NCI-H510A treated with DMSO at 0.1 percent for 48 hours (cell line): Measurements from ENCODE around the gene POLE.
"Not testable (repeated sequence)": the region's sequence is repeated elsewhere in the genome, so short reads cannot be mapped to it uniquely, and the experiment has no call there.

Source experiments
- DNase-seq: peaks from one replicate; lab custom pipeline; 2025; lab: John Stamatoyannopoulos, UW

POLE gene

DNA sequence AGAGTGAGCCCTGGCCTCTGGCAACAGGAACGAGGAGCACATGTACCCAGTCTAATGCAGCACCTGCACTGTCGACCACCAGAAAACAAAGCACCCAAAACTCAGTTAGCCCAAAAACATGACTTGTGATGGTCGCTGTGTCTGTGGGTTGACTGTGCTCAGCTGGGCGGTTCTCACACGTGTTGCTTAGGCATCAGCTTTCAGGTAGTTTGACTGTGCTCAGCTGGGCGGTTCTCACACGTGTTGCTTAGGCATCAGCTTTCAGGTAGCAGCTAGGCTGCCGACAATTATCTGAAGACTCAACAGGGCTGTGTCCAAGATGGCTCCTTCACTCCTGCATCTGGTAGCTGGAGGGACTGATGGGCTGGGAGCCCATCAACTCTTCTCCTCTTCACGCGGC lies 75.5 kb downstream of the POLE start:
- DNase-seq: no peak

DNA sequence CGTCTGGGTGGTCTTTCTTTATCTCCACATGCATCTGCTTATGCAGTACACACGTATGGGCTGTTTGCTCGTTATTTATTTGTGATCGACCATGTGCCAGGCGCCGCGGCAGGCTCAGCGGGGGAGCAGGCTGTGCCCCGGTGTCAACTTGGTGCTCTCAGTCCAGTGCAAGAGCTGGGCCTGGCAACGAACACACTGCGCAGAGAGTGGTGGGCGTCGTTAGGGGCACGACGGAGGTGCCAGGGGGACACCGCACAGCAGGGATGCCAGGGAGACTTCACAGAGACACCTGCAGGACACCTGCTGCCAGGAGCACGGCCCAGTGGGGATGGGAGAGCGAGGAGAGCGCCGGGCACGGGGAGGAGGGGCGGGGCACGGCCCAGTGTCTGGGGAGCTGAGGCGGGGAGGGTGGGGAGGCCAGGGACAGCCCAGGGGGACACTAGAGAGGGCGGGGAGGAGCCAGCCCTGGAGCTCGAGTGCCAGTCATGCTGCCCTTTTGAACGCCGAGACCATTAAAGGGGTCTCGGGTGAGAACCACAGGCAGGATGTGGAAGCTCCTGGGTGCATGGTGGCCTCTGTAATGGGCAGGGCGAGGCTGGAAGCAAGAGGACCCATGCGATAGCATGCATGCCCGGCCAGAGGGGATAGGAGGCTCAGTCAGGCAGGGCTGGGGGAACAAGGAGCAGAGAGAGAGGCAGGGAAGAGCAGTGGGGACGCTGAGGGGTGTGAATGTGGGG lies 76.1 kb downstream of the POLE start:
- peak; percentile 23 for DNase-seq

DNA sequence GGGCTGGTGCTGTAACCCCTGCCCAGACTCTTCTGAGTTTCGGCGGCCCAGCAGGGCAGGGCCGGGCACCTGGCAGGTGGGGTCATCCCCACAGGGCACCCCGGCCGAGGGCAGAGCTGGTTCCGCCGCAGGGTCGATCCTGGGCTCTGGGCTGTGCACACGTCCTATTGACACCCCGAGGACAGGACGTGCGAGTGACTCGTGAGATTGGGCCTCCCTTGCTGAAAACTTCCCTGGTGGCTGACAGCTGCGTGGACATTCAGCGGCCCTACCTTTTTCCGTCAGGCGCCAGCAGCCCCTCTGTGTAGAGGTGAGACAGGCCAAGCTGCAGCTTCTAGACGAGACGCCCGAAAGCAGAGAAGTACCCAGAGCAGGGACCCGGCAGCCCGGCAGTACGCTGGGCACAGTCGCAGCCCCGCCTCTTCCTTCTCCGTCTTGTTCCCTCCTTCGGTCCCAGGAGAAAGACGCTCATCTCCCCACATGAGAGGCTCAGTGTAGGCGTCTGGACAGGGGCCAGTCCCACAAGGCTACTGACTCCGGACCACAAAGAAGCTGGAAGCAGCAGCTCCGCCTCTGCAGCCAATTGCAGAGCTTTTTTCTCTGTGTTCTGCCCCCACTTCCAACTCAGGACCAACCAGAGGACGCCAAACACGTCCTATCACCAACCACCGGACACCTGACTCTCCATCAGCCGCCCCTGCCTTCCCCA lies 76.9 kb downstream of the POLE start, which contains the start of gene LRCOL1:
Gene LRCOL1, minus strand, starts transcription at position 532 of the 709 bp plus-strand sequence. CDS start 4,331 bp downstream, outside the sequence.
- DNase-seq: peak; percentile 66

DNA sequence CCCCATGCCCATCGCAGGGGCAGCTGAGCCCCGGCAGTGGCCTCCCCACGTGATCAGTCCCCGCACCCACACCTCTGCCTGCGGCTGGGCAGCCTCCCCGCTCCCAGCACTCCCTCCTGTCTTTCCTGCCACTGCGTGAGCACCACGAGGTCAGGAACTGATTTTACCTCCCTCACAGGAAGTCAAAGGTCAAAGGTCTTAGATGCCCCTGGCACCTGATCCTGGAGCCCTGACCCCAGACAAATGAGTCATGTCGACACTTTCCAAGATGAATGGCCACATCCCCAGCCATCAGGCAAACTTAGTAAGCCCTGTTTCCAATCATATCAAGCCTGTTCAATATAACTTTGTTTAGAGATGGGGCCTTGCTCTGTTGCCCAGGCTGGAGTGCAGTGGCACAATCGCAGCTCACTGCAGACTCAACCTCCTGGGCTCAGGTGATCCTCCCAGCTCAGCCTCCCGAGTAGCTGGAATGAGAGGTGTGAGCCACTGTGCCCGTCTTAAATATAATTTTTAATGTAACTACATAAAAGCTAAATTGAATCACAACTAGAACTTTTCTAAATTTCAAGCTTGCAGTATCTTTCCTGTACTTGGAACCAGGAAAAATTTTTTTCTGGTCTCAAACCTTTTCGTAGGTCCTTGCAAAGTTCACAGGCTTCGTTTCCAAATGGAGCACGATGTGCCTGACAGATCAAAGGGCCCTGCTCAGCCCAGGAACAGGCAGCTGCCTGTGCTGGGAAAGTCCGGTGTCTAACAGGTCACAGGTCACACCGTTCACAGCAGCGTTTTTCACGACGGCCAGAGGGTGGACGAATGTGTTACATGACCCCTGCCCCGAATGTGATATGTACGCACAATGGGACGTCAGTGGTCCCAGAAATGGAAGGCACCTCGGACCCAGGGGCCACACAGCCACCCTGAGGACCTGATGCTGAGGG lies 78.6 kb downstream of the POLE start:
- DNase-seq: no peak

DNA sequence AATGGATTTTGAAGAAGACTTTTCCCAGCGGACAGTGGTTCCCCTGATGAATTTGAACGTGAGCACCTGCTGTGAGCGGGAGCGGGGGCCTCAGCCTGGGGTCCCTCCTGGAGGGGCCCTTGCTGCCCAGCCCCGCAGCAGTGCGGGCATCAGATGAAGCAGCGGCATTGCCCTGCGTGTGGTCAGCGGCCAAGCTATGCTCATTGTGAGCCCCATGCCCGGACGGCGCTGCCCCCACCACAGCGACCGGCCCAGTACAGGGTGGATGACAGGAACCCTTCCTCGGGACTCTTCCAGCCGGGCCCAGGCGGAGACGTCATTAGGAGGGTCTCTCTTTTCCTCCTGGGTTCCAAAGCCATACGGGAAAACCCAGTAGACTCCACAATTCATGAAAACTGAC lies 80.2 kb downstream of the POLE start:
- no peak for DNase-seq

DNA sequence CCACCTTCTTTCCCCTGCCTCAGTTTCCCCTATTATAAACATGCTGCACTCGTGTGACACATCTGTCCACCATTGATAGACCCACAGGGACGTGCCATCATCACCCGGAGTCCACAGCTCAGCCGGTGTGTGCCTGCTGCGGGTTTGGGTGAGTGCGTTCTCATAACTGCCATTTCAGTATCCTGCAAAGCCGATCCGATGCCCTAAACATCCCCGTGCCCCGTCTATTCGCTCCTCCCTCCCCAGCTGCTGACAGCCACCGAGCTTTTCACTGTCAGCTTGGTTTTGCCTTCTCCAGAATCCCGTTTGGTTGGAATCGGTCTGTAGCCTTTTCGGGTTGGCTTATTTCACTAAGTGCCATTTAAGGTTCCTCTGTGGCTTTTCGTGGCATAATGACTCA lies 80.7 kb downstream of the POLE start:
- DNase-seq: no peak

DNA sequence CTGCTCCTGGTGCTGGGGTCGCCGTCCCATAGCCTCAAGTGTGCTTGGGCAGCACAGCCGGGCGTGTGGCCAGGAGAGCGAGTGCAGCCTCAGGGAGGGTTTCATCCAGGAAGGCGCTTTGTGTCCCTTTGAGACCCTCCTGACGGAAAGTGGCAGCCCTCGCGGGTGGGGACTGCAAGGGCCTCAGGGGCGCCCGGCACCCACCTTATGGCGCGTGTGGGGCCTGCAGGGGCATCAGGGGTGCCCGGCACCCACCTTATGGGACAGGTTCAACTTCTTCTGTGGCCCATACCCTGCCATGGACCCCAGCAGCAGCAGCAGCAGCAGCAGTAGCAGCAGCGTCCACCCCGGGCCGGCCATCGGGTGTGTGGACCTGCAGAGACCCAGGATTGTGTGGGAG lies 81.2 kb downstream of the POLE start:
- DNase-seq: no peak

DNA sequence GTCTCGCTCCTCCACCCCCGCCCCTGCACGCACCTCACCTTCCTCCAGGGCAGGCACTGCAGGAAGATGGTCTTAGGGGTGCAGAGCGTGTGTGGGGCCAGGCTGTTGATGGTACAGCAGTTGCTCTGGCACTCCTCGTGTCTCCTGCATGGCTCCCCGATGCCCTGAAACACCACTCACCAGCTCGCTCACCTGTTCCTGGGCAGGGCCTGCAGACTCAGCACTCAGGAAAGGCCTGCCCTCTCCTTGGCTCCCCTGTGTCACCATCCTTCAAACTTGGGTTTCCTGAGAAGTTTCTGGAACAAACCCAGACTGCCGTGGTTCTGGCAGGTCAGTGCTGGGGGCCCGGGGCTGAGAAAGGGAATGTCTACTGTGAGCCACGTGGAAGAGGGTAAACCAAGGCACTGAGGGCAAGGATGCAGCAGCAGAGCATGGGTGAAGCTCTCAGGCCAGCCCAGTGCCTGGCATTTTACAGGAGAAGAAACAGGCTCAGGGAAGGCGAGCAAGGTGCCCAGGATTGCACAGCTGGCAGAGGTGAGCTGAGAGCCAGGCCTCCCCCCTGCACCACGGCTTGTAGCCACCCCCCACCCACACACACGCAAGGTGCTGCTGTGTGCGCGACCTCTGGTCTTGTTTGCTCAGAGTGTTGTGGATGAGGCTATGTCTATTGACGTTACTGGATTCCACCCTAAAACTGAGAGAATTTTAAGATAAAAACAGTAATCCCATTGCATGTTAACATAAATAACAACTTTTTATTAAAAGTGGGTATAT lies 82.3 kb downstream of the POLE start:
- no peak for DNase-seq

DNA sequence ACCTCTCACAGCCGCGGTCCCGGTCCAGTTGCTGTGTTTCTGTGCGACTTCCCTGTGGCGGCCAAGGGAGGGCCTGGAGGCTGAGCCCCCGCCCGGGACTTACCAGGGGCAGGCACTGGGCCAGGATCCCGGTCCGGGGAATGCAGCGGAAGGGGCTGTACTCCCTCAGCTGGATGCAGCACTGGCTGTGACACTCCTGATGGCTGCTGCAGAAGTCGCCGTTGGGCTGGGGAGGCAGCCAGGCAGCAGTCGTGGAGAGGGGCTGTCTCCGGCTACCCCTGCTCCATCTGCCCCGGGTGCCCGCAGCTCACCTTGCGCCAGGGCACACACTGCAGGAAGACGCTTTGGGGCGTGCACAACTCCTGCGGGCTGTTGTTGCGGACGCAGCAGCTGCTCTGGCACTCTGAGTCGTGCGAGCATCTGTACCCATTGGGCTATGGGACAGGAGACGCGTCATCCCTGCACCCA lies 83.0 kb downstream of the POLE start:
- DNase-seq: no peak

DNA sequence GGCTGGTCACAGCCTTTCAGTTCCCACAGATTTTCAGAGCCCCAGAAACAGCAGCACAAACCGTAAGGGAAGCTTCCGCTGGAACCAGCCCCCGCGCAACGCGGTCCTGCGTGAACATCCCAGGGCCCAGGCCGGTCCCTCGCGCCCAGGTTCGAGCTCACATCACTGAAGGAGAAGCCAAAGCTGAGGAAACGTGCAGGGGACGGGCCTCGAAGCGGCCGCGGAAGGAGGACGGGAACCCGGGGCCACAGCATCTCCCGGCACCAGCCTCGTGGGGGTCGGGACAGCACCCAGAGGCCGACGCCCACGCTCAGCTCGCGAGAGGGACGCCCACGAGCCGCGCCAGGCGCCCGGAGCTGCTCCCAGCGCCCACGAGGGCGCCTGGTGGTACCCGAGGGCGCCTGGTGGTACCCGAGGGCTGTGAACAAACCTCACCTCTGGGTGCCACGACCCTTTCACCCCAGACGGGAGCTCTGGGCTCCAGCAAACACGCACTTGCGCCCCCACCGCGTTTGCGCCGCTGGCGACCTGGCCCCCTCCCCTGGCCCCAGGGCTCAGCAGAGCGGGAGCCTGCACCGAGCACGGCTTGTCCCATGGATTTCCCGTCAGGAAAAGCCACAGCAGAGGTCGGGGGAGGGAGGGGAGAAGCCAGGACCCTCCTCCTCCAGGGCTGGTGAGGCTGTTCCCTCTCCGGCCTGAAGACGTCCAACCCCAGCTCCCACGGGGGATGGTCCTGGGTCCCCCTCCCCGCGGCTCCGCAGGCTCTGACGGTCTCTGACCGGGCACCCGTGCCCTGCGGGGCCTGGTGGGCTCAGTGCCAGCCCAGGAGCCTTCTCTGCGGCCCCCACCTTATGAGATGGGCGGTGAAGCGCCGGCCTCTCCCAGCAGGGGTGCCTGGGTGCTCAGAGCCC lies 83.6 kb downstream of the POLE start:
- no peak for DNase-seq

DNA sequence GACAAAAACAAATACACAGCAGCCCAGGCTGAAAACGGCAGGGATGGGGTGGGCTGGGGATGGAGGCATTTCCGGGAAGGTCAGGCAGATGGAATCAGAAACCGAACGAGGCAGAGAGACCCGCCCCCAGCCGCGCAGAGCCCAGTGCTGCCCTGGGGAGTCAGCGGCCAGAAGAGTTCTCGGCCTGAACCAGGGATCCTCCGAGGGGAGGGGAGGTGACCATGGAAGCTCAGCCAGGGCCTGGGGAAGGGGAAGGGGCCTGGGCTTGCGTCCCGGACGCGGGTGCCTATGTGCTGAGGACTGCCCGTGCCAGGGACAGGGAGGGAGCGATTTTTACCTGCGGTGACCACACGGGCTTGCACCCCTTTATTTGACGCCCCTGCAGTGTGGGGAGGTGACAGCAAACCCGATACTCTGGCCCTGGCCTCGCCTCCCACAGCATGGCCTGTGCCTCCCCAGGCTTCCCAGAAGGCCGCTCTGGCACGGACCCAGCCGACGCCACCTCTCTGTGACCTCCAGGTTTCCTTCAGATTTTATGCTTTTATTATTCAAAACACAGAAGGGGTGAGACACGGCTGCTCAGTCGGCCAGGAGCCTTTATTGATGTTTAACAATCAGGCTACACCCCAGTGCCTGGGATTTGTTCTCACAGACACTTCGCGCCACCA lies 84.4 kb downstream of the POLE start:
- no peak for DNase-seq

DNA sequence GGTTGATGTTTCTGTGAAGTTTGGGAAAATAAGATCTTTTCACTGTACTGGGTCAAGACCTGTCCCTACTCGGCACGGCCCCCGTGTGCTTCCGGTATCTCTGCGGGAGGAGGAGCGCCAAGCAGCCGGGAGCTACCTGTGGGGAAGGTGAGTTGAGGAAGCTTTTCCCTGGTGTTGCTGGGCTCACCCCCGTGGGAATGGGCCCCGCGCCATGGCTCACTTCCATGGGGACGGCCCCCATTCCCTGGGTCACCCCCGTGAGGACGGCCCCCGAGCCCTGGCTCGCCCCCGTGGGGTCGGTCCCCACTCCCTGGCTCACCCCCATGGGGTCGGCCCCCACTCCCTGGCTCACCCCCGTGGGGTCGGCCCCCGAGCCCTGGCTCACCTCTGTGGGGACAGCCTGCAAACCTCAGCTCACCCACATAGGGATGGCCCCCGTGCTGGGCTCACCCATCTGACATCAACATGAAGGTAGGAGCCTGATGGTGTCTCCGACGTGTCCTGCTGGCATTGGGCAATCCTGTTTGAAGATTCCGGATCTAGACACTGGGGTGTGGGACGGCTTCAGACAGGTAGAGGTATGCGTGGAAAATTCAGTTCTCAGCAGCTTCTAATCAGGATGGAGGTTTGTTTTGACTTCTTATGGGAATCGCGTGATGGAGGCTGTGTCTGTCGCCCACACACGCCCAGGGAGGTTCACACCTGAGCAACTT lies 85.8 kb downstream of the POLE start:
- DNase-seq: no peak

DNA sequence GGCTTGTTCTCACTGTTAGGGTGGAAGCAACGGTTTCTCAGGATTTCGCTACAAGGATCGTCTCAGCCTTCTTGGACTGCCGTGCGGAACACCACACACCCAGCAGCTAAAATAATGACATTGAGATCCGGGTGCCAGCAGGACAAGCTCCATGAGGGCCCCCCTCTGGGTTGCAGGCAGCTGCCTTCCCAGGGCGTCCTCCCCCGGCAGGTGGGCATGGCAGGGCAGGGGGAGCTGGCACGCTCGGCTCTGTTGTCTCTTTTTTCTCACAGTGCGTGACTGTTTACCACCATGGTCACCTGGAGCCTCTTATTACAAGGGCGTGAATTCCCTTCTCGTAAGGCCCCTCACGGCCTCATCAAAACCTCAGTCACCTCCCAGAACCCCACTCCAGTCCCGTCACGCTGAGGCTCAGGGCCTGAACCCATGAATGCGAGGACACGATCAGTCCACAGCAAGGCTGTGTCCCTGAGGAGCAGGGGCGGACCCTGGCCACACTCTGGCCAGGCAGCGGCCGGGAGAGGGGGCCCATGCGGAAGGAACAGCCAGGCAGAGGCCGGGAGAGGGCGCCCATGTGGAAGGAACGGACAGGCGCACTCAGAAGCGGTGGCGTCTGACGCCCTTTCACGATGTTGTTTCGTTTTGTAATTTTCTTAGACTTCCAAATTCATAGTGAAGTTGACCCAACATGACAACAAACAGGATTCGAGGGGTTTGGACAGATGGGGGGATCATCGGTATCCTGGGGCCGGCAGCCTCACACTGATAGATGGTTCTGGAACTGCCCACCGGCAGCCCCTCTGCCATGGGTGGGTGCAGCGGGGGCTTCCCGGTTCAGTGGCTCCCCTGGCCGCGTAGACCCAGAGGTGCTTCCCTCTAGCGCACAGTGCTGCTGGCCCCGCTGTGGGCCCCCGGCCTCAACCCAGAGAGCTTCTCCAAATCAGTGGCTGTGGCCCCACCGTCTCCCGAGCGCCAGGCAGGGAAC lies 86.8 kb downstream of the POLE start:
- DNase-seq: peak; percentile 90

DNA sequence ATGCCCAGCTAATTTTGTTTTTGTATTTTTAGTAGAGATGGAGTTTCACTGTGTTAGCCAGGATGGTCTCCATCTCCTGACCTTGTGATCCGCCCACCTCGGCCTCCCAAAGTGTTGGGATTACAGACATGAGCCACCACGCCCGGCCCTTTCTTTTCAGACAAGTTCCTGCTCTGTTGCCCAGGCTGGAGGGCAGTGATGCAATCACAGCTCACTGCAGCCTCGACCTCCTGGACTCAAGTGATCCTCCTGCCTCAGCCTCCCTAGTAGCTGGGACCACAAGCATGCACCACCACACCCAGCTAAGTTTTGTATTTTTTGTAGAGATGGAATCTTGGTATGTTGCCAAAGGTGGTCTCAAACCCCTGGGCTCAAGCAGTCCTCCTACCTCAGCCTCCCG lies 87.6 kb downstream of the POLE start:
- DNase-seq: not testable (repeated sequence)

DNA sequence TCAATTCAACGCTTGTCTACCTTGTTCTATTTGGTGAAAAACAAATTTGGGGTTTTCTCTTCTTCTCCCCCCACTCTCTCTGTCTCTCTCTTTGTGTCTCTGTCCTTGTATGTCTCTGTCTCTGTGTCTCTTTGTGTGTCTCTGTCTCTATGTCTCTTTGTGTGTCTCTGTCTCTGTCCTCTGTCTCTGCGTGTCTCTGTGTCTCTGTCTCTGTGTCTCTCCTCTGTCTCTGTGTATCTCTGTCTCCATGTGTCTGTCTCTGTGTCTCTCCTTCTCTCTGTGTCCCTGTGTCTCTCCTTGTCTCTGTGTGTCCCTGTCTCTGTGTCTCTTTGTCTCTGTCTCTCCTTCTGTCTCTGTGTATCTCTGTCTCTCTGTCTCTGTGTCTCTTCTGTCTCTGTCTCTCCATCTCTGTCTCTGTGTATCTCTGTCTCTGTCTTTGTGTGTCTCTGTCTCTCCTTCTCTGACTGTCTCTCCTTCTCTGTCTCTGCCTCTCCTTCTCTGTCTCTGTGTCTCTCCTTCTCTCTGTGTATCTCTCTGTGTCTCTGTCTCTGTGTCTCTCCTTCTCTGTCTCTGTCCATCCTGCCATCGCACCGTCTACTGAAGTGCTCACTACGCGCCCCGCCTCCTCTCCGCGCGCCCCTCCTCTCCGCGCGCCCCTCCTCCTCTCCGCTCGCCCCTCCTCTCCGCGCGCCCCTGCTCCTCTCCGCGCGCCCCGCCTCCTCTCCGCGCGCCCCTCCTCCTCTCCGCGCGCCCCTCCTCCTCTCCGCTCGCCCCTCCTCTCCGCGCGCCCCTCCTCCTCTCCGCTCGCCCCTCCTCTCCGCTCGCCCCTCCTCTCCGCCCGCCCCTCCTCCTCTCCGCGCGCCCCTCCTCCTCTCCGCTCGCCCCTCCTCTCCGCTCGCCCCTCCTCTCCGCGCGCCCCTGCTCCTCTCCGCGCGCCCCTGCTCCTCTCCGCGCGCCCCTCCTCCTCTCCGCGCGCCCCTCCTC lies 89.5 kb downstream of the POLE start:
- peak; percentile 16 for DNase-seq

DNA sequence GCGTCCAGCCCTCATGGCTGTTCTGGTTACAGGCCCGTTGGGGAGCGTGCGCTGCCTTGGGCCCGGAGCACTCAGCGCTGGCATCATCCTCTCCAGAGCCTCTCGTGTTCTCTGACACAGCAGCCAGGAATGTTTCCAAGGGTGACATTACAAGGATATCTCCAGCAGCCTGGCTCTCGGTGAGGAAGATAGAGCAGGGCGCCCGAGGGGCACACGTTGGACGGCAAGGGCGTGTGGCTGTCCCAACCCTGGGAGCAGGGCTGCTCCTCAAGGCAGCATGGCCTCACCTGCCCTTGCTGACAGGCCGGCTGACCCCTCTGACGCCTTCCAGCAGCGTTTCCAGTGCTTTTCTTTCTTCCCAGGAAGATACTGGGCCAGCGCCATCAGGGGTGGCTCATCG lies 91.1 kb downstream of the POLE start:
- DNase-seq: no peak

DNA sequence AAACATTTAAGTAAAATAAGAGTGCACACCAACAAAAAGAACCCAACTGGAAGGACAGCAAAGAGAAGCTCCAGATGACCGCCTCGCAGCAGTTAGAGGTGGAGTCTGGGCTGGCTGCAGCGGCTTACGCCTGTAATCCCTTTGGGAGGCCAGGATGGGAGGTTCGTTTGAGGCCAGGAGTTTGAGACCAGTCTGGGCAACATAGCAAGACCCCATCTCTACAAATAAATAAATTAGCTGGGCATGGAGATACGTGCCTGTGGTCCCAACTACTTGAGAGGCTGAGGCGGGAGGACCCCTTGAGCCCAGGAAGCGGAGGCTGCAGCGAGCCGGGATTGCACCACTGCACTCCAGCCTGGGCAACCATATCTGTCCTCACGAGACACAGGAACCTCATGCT lies 92.0 kb downstream of the POLE start:
- no peak for DNase-seq
